ENCODE results near the gene SOAT1.

The SOAT1 gene

DNA sequence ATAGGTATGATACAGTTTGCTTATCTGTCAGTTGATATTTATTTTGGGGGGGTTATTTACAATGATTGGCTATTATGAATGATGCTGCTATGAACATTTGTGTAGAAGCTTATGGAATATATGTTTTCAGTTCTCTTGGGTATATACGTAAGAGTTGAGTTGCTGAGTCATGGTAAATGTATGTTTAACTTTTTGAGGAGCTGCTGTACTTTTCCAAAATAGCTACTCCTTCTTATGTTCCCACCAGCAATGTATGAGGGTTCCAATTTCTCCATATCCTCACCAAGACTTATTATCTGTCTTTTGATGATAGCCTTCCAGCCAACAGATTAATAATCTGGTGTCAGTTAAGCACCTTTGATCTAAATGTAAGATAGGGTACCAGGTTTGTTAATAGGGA is 11.9 kb downstream of the SOAT1 start:
- no peak for DNase-seq (ENCODE audit: low read depth)

DNA sequence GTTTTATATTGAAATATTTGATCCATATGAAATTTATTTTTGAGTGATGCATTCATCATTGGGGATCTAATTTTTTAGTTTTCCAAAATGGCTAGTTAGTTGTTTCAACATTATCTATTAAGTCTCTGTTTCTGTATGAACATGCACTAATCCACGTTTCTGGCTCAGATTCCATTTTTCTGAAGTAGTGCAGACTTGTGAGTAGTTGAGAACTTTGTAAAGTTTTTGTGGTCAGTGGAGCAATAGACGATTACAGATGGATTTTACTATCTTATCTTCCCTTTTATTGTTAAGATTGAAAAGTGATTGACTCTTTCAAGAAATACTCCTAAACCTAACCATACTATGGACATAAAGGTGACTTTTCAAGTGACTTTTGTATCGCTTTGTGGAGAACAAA is 16.7 kb downstream of the SOAT1 start:
- no peak for DNase-seq (ENCODE audit: low read depth)

DNA sequence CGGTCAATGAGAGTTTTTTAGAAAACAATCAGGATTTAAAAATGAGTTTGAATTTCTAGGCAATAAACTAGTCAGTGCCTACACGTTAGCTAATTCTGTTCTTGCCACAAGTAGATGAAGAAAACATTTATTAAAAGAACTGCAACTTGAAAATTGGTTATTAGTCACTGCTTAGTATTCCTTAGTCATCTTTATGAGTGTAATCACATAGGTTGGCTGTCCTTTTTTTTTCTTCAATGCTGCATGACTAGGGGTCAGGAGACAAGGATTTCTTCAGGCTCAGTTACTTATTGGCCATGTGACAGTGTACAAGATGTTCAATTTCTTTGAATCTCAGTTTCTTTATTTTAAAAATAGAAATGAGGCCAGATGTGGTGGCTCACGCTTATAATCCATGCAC is 17.1 kb downstream of the SOAT1 start:
- DNase-seq (ENCODE audit: low read depth), result no peak

DNA sequence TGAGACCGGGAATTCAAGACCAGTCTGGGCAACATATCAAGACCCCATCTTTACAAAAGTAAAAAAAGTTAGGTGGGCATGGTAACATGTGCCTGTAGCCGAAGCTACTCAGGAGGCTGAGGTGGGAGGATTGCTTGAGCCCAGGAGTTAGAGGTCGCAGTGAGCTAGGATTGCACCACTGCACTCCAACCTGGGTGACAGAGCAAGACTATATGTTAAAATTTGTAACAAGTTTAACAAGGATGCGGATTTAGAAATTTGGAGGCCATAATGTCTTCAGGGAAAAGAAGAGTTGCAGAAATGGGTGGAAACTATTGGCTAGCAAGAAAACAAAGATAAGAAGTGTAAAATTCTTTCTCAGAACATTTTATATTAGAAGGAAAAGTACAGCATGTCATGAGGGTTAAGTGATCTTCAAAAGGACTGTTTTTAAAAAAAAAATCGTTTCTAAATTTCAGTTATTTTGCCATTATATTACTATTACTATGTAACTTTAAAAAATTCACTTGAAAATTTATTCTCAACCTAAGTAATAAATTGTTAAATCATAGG is 17.6 kb downstream of the SOAT1 start:
- DNase-seq (ENCODE audit: low read depth), result no peak

DNA sequence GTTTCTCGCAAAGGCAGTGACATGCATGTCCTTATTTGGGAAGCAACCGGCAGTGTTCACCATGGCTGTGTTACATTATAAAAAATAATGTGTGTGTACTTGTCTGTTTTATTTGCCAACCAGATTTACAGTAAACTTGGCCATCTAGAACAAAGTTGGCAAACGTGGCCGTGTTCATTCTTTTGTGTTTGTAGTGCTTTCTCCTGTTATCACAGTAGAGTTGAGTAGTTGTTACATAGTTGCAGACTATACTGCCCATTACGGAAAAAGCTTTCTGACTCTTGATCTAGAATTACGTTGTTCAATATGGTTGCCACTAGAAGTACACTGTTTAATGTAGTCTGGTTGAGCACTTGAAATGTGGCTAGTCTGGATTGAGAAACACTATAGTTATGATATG is 19.4 kb downstream of the SOAT1 start:
- DNase-seq (ENCODE audit: low read depth), result no peak

DNA sequence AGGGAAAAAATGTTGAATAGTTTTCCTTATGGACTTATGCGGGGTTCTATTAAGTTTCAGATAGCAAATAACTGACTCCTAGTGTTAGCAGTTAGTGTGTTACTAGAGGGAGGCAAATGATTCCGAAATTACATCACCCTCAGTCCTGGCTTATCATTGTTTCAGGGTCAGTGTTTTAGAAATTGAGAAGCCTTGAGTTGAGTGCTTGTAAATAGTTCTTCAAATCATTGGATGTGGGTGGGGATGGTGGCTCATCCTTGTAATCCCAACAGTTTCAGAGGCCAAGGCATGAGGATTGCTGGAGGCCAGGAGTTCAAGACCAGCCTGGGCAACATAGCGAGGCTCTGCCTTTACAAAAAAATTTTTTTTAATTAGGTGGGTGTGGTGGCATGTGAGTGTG is 21.3 kb downstream of the SOAT1 start:
- DNase-seq (ENCODE audit: low read depth), result no peak

DNA sequence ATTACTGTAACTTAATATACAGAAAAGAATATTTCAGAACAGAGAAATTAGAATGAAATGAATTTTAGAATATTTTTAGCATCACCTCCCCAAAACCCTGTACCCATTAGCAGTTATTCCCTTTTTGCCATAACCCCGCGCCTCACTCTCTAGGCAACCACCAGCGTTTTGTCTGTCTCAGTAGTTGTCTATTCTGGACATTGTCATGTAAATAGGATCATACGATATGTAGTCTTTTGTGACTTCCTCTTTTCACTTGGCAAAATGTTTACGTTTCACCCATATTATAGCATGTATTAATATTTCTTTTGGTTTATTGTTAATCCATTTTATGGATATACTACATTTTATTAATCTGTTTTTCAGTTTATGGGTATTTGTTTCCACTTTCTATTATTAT is 24.9 kb downstream of the SOAT1 start:
- no peak for DNase-seq (ENCODE audit: low read depth)

DNA sequence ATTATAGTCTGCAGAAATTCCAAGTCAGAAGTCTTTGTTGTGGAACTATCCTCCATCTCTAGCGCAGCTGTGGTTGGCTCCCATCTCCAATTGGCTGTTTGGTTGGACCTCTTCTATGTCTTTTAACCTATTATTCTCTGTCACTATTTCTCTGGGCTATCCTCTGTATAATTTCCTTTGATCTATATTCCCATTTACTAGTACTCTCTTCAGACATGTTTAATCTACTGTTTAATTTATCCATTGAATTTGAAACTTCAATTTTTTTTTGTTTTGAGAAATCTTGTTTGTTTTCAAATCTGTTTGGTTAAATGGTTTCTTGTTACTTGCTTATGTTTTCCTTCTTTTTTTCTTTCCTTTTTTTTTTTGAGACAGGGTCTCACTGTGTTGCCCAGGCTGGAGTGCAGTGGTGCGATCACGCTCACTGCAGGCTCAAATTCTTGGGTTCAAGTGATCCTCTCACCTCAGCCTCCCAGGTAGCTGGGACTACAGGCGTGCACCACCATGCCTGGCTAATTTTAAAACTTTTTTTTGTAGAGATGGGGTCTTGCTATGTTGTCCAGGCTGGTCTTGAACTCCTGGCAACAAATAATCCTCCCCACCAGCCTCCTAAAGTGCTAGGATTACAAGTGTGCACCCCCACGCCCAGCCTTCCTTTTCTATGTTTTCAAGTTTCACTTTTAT is 28.1 kb downstream of the SOAT1 start:
- DNase-seq (ENCODE audit: low read depth), result no peak

DNA sequence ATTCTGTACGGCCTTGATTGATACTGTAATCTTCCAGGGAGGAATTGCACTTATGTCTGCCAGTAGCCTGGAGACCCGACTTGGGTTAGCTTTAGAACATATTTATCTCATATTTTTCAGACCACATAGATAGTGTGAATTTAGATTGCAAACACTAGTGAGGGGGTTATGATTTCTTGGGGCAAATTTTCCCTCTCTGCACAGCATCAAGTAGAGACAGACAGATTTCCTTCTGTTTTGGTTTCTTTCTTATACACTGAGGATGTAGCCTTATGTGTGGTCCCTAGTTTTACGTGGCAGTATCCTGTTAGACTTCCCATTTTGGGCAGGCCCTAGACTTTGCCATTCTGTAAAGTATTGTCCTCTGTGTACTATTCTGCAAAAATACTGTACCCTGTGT is 29.0 kb downstream of the SOAT1 start:
- no peak for DNase-seq (ENCODE audit: low read depth)

DNA sequence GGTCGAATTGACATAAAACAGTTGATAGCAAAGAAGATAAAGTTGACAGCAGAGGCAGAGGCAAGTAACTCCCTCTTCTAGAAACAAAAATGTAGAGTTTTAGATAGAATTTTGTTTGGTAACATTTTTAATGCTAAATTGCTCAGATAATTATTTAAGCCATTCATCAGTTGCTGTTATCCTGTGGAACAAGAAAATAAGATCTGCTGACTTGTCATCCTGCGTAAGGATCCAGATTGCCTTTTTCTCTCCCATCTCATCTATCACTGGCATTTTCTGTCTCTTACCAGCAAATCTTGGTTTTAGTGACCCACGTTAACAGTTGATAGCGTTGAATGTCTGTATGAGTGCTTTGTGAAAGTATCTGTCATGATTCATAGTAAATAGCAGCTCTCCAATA is 29.8 kb downstream of the SOAT1 start:
- DNase-seq (ENCODE audit: low read depth), result no peak

DNA sequence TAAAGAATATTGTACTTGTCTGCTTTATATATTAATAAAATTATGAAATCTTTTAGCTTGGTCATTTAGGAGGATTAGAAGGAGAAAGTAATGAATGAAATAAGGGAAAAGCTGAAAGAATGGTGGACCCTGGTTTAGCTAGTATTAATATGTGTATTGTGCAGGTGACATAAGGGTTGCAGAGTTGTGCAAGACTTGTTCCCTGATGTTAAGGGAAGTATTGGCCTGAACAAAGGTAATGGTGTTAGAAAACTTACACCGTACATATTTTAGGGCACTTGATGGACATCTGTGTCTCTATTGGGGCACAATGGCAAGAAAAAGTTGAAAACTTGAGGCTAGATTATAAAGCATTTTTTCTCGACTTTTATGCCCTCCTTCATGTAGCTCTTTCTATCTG is 32.2 kb downstream of the SOAT1 start:
- no peak for DNase-seq (ENCODE audit: low read depth)

DNA sequence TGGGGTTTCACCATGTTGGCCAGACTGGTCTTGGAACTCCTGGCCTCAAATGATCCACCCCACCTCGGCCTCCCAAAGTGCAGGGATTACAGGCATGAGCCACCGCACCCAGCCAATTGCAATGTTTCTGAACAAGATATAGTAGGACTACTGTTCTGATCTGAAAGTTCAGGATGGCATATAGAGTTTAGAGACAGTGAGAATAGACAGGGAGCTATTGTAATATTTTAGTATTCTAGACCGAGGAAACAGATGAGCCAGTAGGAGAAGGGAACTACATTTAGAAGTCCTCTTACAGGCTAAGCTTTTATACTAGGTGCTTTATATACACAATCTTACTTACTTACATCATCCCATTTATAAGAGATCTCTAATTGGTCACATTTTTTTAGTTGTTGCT is 33.1 kb downstream of the SOAT1 start:
- DNase-seq (ENCODE audit: low read depth), result no peak

DNA sequence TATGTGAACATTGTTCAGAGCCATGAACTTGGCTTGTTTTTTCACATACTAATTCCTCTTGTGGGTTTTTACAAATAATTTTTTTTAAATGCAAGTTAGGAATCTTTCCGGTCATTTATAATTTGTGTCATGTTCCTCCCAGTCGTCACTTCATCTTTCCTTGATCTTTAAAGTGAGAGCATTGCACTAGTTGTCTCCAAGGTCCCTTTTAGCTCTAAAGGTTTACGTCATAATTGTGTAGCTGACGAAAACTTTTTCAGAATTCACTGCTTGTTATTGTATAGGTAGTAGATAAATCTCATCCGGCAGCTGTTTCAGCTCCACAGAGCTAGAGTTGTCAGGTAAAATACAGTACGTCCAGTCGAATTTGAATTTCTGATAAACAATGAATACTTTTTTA is 33.6 kb downstream of the SOAT1 start:
- no peak for DNase-seq (ENCODE audit: low read depth)

DNA sequence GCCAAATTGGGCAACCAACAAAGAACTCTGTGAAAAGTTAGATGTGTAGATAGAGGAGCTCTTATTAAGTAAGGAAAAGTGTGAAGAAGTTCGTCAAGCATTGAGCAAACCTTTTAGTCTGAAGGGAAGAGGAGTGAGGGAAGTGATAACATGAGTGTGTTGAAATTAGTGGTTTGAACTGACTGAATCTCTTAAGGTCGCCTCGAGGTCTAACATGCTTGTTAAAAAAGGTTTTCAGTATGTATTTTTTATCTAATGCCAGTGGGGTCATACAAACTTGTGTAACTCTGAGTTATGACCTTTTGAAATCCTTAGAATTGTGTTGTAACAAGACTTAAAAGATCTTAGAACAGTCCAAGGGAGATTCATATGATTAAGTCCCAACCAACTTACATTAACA is 34.1 kb downstream of the SOAT1 start:
- DNase-seq (ENCODE audit: low read depth), result no peak

DNA sequence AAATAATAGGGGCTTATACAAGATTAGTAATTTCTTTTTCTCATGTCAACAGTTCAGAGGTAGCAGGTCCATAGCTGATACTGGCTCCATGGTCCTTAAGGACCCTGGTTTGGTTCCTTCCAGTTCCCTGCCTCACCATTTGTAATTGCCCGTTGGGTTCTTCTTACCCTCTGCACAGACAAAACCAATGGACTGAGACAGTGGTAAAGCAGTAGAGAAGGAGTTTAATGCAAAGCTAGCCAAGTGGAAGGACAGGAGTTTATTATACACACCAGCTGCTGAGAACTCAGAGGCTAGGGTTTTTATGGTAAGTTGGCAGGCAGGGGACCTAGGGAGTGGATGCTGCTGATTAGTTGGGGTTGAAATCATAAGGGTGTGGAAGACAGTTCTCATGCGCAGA is 36.3 kb downstream of the SOAT1 start:
- no peak for DNase-seq (ENCODE audit: low read depth)

DNA sequence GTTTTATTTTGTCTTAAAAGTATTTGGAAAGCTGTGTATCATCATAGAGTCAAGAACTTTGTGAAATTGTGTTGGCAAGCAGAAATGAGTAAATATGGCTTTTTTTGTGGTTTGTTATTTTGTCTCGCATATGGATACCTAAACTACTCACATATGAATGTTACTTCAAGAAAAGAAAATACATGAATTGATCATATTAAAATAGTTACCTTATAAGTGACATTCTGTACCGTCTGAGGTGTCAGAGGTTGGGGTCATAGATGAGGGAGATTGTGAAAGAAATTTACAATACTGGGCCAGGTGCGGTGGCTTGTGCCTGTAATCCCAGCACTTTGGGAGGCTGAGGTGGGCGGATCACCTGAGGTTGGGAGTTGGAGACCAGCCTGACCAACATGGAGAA is 40.8 kb downstream of the SOAT1 start:
- DNase-seq (ENCODE audit: low read depth), result no peak

DNA sequence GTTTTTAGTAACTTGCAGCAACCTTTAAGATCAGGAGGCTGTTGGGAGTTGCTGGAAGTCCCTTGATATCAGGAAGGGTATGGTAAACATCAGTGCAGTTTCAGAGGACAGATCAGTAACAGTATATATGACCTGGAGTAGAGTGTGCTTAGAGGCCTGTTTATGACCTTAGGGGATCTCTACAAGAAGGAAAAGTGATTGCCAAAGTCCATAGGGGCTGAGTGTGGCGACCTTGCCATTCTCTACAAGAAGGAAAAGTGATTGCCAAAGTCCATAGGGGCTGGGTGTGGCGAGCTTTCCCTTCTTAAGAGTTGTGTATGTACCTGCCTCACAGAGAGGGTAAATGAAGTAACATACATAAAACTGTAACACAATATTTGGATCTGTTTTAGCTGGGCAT is 43.7 kb downstream of the SOAT1 start:
- DNase-seq (ENCODE audit: low read depth), result no peak

DNA sequence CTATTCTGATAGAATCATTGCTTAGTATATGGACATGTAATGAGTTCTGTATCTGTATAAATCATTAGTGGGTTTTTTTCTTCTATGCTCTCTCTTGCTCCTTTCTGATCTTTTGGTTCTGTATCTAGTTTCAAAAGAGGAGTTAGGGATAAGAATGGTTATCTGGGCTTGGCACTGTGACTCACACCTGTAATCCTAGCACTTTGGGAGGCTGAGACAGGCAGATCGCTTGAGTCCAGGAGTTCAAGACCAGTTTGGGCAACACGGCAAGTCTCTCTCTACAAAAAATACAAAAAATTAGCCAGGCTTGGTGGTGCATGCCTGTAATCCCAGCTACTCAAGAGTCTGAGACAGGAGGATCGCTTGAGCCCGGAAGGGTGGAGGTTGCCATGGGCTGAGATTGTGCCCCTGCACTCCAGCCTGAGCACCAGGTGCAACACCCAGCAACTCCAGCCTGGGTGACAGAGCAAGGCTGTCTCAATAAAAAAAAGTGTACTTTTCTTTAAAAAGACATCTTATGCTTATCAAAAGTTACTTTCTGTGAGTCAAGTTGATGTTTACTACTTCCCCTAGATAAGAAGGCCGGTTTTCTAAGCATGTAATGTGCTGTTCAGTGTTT is 44.5 kb downstream of the SOAT1 start:
- no peak for DNase-seq (ENCODE audit: low read depth)

DNA sequence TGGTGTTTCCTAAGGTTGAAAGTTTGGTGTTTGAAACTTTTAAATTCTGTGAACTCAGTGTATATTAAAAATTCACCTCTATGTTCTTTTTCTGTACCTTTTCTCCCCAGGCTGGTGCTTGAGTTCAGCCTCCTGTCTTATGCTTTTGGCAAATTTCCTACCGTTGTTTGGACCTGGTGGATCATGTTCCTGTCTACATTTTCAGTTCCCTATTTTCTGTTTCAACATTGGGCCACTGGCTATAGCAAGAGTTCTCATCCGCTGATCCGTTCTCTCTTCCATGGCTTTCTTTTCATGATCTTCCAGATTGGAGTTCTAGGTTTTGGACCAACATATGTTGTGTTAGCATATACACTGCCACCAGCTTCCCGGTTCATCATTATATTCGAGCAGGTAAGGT is 47.3 kb downstream of the SOAT1 start:
- DNase-seq (ENCODE audit: low read depth), result no peak

DNA sequence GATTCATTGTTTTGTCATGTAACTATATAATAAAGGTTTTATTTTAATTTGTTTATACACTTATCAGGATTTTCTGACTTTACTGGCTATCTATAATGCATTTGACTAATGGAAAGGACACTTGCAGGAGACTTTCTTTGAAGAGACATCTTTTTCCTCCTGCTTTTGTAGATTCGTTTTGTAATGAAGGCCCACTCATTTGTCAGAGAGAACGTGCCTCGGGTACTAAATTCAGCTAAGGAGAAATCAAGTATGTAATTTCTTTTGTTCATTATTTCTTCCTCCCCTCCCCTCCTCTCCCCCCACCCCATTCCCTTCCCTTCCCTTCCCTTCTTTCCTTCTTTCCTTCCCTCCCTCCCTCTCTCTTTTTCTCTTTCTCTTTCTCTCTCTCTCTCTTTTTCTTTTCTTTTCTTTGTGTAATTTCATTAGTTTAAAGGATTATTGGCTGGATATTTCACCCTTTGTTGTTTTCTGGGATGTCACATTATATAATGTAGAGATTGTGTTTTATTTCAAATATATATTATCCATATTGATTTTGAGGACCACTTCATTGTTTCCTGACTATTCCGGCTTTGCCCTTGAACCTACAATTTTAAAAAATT is 48.4 kb downstream of the SOAT1 start:
- no peak for DNase-seq (ENCODE audit: low read depth)

DNA sequence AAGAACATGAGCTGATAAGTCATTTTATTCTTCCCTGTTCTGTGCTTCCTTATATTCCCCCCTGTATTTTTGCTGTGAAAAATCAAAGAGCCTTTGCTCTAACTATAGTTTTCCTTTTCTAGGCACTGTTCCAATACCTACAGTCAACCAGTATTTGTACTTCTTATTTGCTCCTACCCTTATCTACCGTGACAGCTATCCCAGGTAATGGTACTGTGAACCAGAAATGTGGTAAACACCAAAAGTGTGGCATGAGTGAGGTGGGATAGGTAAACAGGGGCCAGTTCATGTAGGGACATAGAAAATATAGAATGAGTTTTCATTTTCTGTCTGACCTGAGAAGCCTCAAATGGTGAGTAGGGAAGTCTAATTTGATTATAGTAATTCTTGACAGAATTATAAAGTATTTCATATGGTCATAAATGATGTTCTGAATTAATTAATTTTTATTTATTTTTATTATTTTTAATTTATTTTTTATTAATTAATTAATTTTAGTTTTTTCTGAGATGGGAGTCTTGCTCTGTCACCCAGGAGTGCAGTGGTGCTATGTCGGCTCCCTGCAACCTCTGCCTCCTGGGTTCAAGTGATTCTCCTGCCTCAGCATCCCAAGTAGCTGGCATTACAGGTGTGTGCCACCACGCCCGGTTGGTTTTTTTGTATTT is 49.3 kb downstream of the SOAT1 start:
- DNase-seq (ENCODE audit: low read depth), result no peak

DNA sequence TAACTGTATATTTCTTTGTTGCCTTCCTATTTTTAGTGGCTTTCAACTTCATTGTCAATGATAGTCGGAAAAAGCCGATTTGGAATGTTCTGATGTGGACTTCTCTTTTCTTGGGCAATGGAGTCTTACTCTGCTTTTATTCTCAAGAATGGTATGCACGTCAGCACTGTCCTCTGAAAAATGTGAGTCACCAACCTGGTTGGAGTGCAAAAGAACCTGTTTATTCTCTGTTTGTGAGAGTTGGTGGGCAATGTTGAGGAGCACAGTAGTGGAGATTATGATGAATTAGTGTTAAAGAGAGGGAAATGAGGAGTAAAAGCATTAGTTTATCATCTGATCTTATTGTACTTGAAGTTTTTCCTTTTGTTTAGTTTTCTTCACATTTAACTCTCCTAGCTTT is 57.7 kb downstream of the SOAT1 start:
- no peak for DNase-seq (ENCODE audit: low read depth)

DNA sequence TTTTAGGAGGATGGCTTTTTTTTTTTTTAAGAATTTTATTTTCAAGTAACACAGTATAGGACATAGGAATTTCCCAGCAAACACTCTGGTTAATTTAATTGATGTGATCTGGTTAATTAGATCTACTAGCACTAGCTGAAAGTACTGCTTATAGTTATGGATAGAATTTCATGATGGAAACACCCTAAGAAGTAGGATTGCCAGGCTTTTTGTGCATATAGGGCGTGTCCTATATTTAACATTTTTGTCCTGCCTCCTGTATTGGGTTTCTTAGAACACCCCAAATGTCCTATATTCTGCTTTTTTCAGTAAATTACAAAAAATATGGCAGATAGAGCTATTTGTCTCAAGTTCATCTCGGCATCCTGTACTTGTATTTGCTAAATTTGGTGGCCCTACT is 58.6 kb downstream of the SOAT1 start:
- DNase-seq (ENCODE audit: low read depth), result no peak

All from activated T-cell treated with anti-CD3 and anti-CD28 coated beads for 24 hours (primary cell).